Thyroid gland (tissue), 4 donors: ENCODE data around the gene FXYD2. TPM values are rescaled to one million over a fixed set of nuclear protein-coding genes. Genes with fewer than 3 reads are reported as not detected.
"Not testable (repeated sequence)": the region's sequence is repeated elsewhere in the genome, so short reads cannot be mapped to it uniquely, and the experiment has no call there.

ENCODE experiments used
- DNase-seq, 2 donors: peaks; one replicate each; pipeline ENCODE4 v3.0.0-alpha.2; 2019
- H3K27ac ChIP-seq, 3 donors: fragments of 200-600 bp; sonication (generic); 1 replicate in 2 of 3; 2 replicates in 1 of 3; pipeline ENCODE4 v1.5.1; 2016 to 2019; ENCODE audit warnings: mild to moderate bottlenecking in 1 of 3, moderate library complexity in 1 of 3
- H3K27me3 ChIP-seq: fragments of 200-600 bp; sonication (generic); one replicate; pipeline ENCODE4 v1.5.1; 2019
- H3K36me3 ChIP-seq, 2 donors: fragments of 200-600 bp; sonication (generic); one replicate each; pipeline ENCODE4 v1.5.1; 2016 to 2019
- H3K4me1 ChIP-seq, 2 donors: fragments of 200-600 bp; sonication (generic); one replicate each; pipeline ENCODE4 v1.5.1; 2017 to 2019
- H3K4me3 ChIP-seq, 3 donors: fragments of 200-600 bp; sonication (generic); replicated peaks in 1 of 3; 1 replicate in 2 of 3; 2 replicates in 1 of 3; pipeline ENCODE4 v1.5.1; 2016; ENCODE audit warnings: mild to moderate bottlenecking in 1 of 3
- H3K9me3 ChIP-seq: fragments of 200-600 bp; sonication (generic); one replicate; pipeline ENCODE4 v1.5.1; 2017
- POLR2A ChIP-seq, 2 donors: fragments of 450-650 bp; IDR thresholded peaks; one replicate each; pipeline ENCODE4 v1.6.1; 2017; ENCODE audit warnings: antibody characterized with exemption in 2 of 2, mild to moderate bottlenecking in 2 of 2, moderate library complexity in 1 of 2
- WGBS, 2 donors: methylation state at CpG; one replicate each; pipeline ENCODE4 v1.1.5; 2017; 5-methylcytosine and 5-hydroxymethylcytosine counted together
- intact Hi-C: fragments of 100-400 bp; cut with DNase I; formaldehyde crosslinking; loops from one replicate; pipeline ENCODE4 v1.15.1; 2023
- total RNA-seq, 4 donors: library from RNA; depleted of rRNA; stranded (reverse); fragments of >200 nt; gene quantifications; one replicate each; pipeline ENCODE4 v1.2.3, GENCODE V29; 2016
- TF ChIP-seq, protein P1 (sequence below), 6 experiments: fragments of 200-600 bp in 3 of 6; fragments of 450-650 bp in 3 of 6; sonication (generic) in 3 of 6; IDR thresholded peaks; one replicate each; pipeline ENCODE4 v1.5.1; 2016 to 2019; ENCODE audit warnings: antibody characterized with exemption in 6 of 6, mild to moderate bottlenecking in 2 of 6, inconsistent platforms in 1 of 6, moderate library complexity in 1 of 6

The FXYD2 gene
- total RNA-seq, 4 donors from 2014 or later, result 0.42 to 2.8 (median 1.5) TPM

DNA sequence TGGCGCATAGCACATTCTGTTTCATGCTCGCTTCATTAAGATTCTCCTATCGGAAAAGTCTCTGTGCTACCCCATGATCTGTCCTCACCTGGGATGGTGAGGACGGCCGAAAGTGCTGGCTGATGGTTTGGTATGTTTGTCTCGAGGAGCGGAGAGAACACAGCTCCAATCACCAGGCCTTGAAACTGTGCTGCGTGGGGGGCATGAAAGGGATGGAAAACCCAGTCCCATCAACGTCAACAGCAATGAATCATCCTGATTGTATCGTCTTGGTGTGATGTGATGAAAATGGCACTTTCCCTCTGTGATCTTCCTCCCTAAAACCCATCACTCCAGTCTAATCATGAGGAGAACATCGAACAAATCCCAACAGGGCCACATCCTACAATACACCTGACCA, 43.5 kb upstream of the FXYD2 start:
- H3K9me3 ChIP-seq, result no peaks in the 10 kb centered on the region
- no peak overlapping the region for H3K4me3 ChIP-seq
- peaks cover 11 to 35% of the 10 kb centered on the region in 2 donors for H3K4me1 ChIP-seq
- 79 to 84% methylated on average over 11 of the region's 11 CpGs for WGBS, 2 donors
- intact Hi-C loops, result no loop called here
- H3K36me3 ChIP-seq, result no peaks in the 10 kb centered on the region
- no peak for TF ChIP-seq POLR2A (IDR thresholded peaks at IDR 0.05)
- TF ChIP-seq, protein P1, sequence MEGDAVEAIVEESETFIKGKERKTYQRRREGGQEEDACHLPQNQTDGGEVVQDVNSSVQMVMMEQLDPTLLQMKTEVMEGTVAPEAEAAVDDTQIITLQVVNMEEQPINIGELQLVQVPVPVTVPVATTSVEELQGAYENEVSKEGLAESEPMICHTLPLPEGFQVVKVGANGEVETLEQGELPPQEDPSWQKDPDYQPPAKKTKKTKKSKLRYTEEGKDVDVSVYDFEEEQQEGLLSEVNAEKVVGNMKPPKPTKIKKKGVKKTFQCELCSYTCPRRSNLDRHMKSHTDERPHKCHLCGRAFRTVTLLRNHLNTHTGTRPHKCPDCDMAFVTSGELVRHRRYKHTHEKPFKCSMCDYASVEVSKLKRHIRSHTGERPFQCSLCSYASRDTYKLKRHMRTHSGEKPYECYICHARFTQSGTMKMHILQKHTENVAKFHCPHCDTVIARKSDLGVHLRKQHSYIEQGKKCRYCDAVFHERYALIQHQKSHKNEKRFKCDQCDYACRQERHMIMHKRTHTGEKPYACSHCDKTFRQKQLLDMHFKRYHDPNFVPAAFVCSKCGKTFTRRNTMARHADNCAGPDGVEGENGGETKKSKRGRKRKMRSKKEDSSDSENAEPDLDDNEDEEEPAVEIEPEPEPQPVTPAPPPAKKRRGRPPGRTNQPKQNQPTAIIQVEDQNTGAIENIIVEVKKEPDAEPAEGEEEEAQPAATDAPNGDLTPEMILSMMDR (IDR thresholded peaks at IDR 0.05), result no peak
- no peak for DNase-seq
- no peaks in the 10 kb centered on the region for H3K27me3 ChIP-seq
- no peak overlapping the region for H3K27ac ChIP-seq

DNA sequence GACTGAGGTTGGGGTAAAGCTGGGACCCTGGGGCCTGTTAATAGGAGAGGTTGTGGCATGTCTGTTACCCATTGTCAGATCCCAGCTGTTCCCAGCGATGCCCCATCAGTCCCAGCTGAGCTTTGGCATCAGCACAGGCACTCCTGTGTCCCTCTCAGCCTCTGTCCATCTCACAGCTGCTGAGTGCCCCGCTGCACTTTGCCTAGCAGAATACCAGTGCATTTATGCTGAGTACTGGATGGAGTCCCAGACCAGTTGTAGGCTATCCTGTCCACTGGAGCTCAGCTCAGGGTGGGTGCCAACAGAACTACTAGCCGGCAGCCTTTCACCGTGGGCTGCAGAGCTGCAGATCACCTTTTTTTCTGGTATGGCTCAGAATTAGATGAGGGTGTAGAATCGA, 42.0 kb upstream of the FXYD2 start:
- Histone ChIP-seq H3K36me3 (no peaks in the 10 kb centered on the region), H3K27ac (no peak overlapping the region), H3K4me3 (no peak overlapping the region), H3K27me3 (no peaks in the 10 kb centered on the region), H3K9me3 (no peaks in the 10 kb centered on the region), H3K4me1 (peaks cover 11 to 40% of the 10 kb centered on the region in 2 donors)
- no peak for TF ChIP-seq POLR2A (IDR thresholded peaks at IDR 0.05)
- TF ChIP-seq, protein P1 (IDR thresholded peaks at IDR 0.05), result no peak
- intact Hi-C loops, result no loop called here
- DNase-seq, result peak in 1 of 2 donors; percentile 45
- WGBS, 2 donors, result 55 to 79% methylated on average over 5 of the region's 5 CpGs

DNA sequence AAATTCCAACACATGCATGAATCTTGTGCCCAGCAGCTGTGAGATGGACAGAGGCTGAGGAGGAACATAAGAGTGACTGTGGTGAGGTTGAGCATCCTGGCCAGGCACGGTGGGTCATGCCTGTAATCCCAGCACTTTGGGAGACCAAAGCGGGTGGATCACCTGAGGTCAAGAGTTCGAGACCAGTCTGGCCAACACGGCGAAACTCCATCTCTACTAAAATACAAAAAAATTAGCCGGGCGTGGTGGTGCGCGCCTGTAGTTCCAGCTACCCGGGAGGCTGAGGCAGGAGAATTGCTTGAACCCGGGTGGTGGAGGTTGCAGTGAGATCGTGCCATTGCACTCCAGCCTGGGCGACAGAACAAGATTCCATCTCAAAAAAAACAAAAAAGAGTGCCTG, 41.0 kb upstream of the FXYD2 start:
- H3K27ac ChIP-seq, H3K27me3 ChIP-seq, H3K9me3 ChIP-seq, DNase-seq, H3K4me3 ChIP-seq, intact Hi-C loops, H3K36me3 ChIP-seq: not testable (repeated sequence)
- H3K4me1 ChIP-seq, result peaks cover 11 to 42% of the 10 kb centered on the region in 2 donors
- WGBS, 2 donors, result 93 to 96% methylated on average over 13 of the region's 13 CpGs

DNA sequence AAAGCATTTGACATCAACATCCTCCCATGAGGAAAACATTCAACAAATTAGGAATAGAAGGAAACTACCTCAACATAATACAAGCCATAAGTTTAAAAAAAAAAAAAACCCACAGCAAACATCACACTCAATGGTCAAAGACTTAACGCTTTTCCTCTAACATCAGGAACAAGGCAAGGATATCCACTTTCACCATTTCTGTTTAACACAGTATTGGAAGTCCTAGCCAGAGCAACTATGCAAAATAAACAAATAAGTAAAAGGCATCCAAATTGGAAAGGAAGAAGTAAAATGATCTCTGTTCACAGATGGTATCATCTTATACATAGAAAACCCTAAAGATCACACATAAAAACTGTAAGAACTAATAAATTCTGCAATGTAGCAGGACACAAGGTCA, 38.8 kb upstream of the FXYD2 start:
- H3K27me3 ChIP-seq, result no peaks in the 10 kb centered on the region
- TF ChIP-seq POLR2A (IDR thresholded peaks at IDR 0.05), result no peak
- TF ChIP-seq, protein P1 (IDR thresholded peaks at IDR 0.05), result no peak
- no peaks in the 10 kb centered on the region for H3K9me3 ChIP-seq
- H3K4me3 ChIP-seq, result no peak overlapping the region
- intact Hi-C loops, result no loop called here
- H3K36me3 ChIP-seq, result no peaks in the 10 kb centered on the region
- DNase-seq, result no peak
- no peak overlapping the region for H3K27ac ChIP-seq
- peaks cover under 1 to 22% of the 10 kb centered on the region in 2 donors for H3K4me1 ChIP-seq
- WGBS, 2 donors, result 77 to 83% methylated on average over 1 of the region's 1 CpG

DNA sequence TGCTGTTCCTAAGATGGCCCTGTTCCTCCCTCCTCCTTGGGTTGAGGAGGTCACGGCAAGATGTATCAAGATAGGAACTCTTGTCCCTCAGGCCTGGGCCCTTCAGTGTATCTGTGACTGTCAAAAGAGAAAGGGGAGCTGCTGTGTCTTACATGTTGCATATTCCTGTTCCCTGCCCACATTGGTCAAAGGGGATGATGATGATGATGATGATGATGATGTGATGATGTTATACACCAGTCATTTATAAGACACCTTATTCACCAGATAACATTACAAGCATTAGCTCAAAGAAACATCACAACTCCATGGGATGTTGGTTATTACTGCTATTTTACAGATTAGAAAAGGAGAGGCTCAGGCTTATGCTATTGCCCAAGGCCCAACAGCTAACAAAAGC, 38.2 kb upstream of the FXYD2 start:
- peaks cover 0 to 20% of the 10 kb centered on the region in 2 donors for H3K4me1 ChIP-seq
- TF ChIP-seq POLR2A (IDR thresholded peaks at IDR 0.05), result no peak
- TF ChIP-seq, protein P1 (IDR thresholded peaks at IDR 0.05), result no peak
- H3K4me3 ChIP-seq, result no peak overlapping the region
- intact Hi-C loops, result no loop called here
- WGBS, 2 donors, result 100% methylated on average over 1 of the region's 1 CpG; no CpG with 5 or more reads in 1 of the 2 donors
- no peaks in the 10 kb centered on the region for H3K36me3 ChIP-seq
- no peaks in the 10 kb centered on the region for H3K9me3 ChIP-seq
- no peak for DNase-seq
- H3K27me3 ChIP-seq, result no peaks in the 10 kb centered on the region
- peak overlapping the region in 2 of 3 donors; percentile 65 to 78 for H3K27ac ChIP-seq
